HG03108 (cell line): ENCODE results near the gene SUCLG2.
"Not testable (repeated sequence)": the region's sequence is repeated elsewhere in the genome, so short reads cannot be mapped to it uniquely, and the experiment has no call there.

ENCODE experiments used
- ATAC-seq: cut with Tn5 transposase; IDR thresholded peaks from one replicate; pipeline ENCODE4 v1.9.1; 2021; ENCODE audit warnings: moderate library complexity; ENCODE audit not compliant: unreplicated experiment

SUCLG2 gene

GRCh38 chr3:67614195-67614594 is 40.2 kb downstream of the SUCLG2 start:
- ATAC-seq: no peak

- no peak for ATAC-seq
Observed at GRCh38 chr3:67610458-67610857, 44.0 kb downstream of the SUCLG2 start.

DNA sequence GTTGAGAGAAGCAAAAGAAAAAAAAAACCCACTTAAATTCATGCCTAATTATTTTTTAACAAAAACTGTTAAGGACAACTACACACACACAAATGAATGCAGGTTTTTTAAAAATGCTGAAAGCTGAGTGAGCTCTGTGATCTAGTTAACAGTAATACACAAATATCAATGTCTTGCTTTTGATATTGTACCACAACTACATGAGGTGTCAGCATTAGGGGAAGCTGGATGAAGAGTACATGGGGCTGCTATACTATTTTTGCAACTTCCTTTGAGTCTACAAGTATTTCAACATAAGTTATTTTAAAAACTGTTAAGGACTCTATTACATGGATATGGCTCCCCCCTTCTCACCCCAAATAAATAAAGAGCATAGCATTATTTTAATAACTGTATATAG is 44.7 kb downstream of the SUCLG2 start:
- no peak for ATAC-seq

- no peak for ATAC-seq
Observed at GRCh38 chr3:67608034-67608433, 46.4 kb downstream of the SUCLG2 start.

- no peak for ATAC-seq
Observed at GRCh38 chr3:67605377-67605776, 49.0 kb downstream of the SUCLG2 start.

- no peak for ATAC-seq
Observed at GRCh38 chr3:67602816-67603215, 51.6 kb downstream of the SUCLG2 start.

- ATAC-seq: no peak
Observed at GRCh38 chr3:67601919-67602608, 52.3 kb downstream of the SUCLG2 start.

GRCh38 chr3:67601385-67601784 is 53.0 kb downstream of the SUCLG2 start:
- ATAC-seq: no peak

- no peak for ATAC-seq
Observed at GRCh38 chr3:67599821-67600220, 54.6 kb downstream of the SUCLG2 start.

DNA sequence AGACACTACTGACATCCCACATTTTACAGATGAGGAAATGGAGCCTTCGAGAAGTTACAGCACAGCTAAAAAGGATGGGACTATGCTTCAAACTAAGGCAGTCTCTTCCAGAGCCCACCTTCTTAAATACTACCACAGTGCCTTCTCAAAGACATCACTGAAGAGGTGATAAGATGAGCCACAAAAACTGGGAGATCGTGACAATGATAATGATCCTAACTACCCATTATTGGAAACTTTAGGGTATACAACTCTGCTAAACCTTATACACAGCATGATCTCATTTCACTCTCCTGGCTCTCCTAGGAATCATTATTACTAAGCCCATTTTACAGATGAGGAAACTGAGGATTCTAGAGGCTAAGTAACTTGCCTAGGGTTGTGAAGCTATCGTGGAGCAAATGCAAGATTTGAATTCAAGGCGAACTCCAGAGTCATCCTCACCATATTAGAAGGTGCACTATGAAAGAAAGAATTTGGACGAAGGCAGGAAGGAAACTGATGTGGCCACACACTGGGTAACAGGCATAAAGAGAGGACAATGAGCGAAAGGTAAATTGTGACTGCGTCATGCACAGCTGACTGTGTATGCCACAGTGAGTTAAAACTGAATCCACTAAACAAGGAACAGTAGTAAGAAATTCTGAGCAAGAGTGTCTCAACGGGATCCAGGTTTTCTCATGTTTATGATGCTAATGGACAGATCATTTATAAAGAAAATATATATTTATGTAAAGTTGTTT is 55.4 kb downstream of the SUCLG2 start:
- ATAC-seq: no peak

DNA sequence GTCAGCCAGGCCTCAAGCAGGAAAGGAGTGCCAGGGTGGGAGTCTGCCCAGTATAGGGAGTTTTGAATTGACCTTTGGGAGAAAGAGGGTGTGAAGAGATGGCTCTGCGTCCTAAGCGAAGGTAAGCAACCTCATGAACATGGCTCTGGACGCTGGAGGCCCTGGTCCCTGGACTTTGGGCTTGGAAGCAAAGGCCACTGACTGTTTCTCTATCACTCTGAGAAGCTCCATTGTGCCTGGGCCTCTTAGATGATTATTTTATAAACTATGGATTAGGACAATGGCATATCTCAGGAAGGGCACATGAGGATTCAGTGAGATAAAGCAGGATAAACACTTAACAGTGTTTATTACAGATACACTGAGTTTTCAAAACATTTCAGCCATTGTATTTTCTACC is 59.0 kb downstream of the SUCLG2 start:
- no peak for ATAC-seq

- no peak for ATAC-seq
Observed at GRCh38 chr3:67593761-67594234, 60.6 kb downstream of the SUCLG2 start.

DNA sequence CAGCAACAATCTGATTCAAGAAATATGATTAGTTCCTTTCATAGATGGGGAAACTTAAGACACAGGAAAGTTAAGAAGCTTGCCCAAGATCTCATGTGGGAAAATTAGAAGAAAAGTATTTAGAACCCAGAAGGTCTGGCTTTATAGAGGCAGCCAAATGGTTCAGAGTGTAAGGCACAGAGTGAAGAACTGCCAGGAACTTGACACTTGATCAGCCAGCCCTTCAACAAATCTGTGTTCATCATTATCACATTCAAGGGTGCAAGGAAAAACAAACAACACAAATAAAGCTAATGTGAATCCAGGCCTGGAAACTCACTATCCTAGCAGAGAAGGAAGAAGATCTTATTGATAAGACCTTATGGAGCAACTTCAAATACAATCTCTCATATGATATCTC is 62.4 kb downstream of the SUCLG2 start:
- no peak for ATAC-seq

- ATAC-seq: no peak
Observed at GRCh38 chr3:67587811-67588210, 66.6 kb downstream of the SUCLG2 start.

DNA sequence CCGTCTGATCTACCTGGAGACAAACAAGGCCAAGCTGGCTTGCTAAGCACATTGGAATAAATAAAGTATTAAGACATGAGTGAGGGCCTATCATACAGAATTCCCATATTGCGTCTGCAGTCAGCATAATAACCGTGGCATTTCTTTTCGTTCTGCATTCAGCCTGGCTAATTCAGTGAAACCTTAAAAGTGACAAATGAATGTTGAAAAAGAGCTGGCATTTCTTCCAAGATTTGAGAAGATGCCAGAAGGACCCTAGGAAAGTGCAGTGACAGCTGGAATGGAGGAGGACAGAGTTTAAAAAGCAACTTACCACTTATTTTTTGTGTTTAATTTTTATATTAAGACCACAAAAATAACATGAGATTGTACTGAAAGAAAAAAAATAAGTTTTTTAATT is 67.1 kb downstream of the SUCLG2 start:
- no peak for ATAC-seq

- not testable (repeated sequence) for ATAC-seq
Observed at GRCh38 chr3:67584608-67585007, 69.8 kb downstream of the SUCLG2 start.

DNA sequence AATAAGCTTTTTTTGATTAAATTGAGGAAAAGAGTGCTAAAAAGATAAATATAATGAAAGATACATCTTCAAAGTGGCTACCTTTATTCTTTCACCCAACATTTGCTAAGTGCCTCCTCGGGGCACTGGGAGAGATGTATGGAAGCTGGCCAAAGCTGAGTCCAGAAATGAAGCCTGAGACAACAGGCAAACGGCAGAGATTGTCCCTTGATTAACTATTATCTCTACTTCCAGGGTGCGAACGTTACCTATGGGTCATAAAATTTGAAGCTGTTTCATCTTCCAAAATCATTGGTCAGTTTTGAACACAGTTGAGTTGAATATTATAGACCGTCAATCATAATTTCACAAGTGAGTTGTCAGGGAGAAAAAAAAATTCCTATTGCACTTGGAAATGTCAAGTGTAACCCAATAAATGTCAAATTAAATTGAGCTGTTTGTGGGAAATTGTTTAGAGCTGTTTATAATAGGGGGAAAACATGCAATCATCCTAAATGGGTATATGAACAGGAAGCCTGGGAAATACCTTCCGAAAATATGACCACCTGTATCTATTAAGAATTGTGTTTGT is 73.9 kb downstream of the SUCLG2 start:
- no peak for ATAC-seq

DNA sequence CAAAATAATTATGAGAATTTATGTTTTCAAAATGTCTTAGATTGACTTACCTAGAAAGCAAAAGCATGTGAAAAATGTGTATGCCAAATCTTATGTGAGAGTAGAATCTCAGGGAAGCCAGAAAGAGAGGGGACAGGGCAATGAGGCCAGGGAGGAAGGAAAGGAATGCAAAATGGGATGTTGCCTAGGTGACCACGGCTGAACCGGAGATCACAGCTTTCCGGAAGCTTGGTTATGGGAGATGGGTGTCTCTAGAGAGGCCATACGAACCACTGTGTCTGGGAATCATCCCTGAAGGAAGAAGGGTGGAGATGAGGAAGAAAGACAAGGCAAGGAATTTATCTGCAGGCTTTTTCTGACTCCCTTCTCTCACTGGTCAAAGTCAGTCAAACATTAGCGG is 76.0 kb downstream of the SUCLG2 start:
- ATAC-seq: no peak

DNA sequence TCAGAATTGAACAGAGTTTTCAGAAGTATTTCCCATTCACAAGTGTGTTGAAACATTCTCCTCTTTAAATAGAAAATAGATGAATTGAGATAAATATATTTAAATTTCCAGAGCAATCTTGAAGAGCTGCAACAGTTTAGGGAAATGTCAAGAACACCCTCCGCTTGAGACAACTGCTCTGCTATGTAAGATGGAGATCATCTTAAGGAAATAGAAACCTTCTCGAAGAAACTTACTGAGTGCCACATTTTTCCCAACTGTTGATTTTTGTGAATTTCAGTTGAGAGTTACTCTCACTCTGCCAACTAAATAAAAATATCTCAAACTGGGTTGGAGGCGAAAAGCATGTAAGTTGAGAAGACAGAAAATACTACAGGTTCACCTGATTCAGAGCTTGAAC is 78.0 kb downstream of the SUCLG2 start:
- no peak for ATAC-seq

DNA sequence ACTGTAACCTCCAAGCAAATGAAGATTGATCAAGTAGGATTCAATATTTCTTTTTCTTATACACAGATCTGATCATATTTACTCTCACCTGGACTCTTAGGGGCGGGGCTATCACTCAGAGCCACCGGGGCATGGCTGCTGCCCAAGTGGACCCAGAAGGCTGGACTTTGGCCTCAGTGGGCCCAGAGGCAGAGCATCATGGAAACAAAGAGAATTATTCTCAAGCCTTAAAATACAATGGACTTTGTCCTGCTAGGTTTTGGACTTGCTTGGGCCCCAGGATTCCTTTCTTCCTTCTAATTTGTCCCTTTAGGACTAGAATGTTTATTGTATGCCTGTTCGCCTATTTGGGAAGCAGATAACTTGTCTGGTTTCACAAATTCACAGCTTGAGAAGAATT is 85.1 kb downstream of the SUCLG2 start:
- no peak for ATAC-seq

- ATAC-seq: no peak
Observed at GRCh38 chr3:67567893-67568292, 86.5 kb downstream of the SUCLG2 start.

GRCh38 chr3:67564973-67565372 is 89.4 kb downstream of the SUCLG2 start:
- no peak for ATAC-seq
